HepG2 (cell line): Measurements from ENCODE around the gene MRFAP1L1. TPM values are rescaled to one million over a fixed set of nuclear protein-coding genes. Genes with fewer than 3 reads are reported as not detected.

Experiments used
- EHMT2 ChIP-seq: fragments of 200-600 bp; sonication (generic); IDR thresholded peaks from 2 replicates; pipeline ENCODE4 v1.7.0; 2017; ENCODE audit warnings: antibody characterized with exemption, low read depth, low read length, borderline replicate concordance
- HMG20A ChIP-seq: IDR thresholded peaks from 2 replicates; pipeline ENCODE4 v1.6.1; 2016; ENCODE audit warnings: borderline replicate concordance
- HNF4A ChIP-seq: sonication (generic); formaldehyde crosslinking; IDR thresholded peaks from 2 replicates; pipeline ENCODE4 v1.4.0; 2020; ENCODE audit warnings: missing genetic modification reagents
- MTF2 ChIP-seq: sonication (generic); formaldehyde crosslinking; IDR thresholded peaks from 2 replicates; pipeline ENCODE4 v1.5.0; 2020; ENCODE audit warnings: missing genetic modification reagents, borderline replicate concordance
- PBX3 ChIP-seq: sonication (generic); formaldehyde crosslinking; IDR thresholded peaks from 2 replicates; pipeline ENCODE4 v1.8.1; 2023; ENCODE audit warnings: missing genetic modification reagents, inconsistent platforms, borderline replicate concordance
- ZBTB40 ChIP-seq, 2 experiments: fragments of 450-650 bp in 1 of 2; sonication (generic) in 1 of 2; formaldehyde crosslinking in 1 of 2; IDR thresholded peaks; 2 replicates each; pipeline versions ENCODE4 v1.6.1 to v1.8.0; 2016 to 2022; ENCODE audit warnings: antibody characterized with exemption in 1 of 2, mild to moderate bottlenecking in 1 of 2, missing genetic modification reagents in 1 of 2
- ZNF232 ChIP-seq: sonication (generic); formaldehyde crosslinking; IDR thresholded peaks from 2 replicates; pipeline ENCODE4 v1.4.0; 2020; ENCODE audit warnings: missing genetic modification reagents, borderline replicate concordance
- ZNF263 ChIP-seq: sonication (generic); formaldehyde crosslinking; IDR thresholded peaks from 2 replicates; pipeline ENCODE4 v1.4.0; 2020; ENCODE audit warnings: missing genetic modification reagents
- ZNF34 ChIP-seq: sonication (generic); formaldehyde crosslinking; IDR thresholded peaks from 2 replicates; pipeline ENCODE4 v1.4.0; 2020; ENCODE audit warnings: mild to moderate bottlenecking, missing genetic modification reagents, borderline replicate concordance
- ZNF687 ChIP-seq: sonication (generic); formaldehyde crosslinking; IDR thresholded peaks from 2 replicates; pipeline ENCODE4 v1.5.1; 2020; ENCODE audit warnings: mild to moderate bottlenecking, missing genetic modification reagents, moderate library complexity
- polyA plus RNA-seq, 8 experiments: library from polyadenylated mRNA; depleted of rRNA in 3 of 8; stranded (reverse) in 7 of 8; unstranded in 1 of 8; fragments of >200 nt; fragmentation: Illumina TruSeq in 4 of 8; extraction: Trizol in 4 of 8; gene quantifications; 2 replicates each; pipeline versions ENCODE4 v1.2.1 to v1.2.3, GENCODE V29; 2011 to 2016; ENCODE audit warnings: low read depth in 4 of 8, missing spikeins in 1 of 8, mixed read lengths in 1 of 8; ENCODE audit not compliant: insufficient read depth in 1 of 8
- total RNA-seq, 5 experiments: library from RNA; depleted of rRNA; stranded (reverse); fragments of >200 nt; fragmentation: Illumina TruSeq; extraction: Trizol; gene quantifications; 2 replicates each; pipeline ENCODE4 v1.2.3, GENCODE V29; 2016; ENCODE audit warnings: low read depth in 1 of 5

MRFAP1L1 gene
- total and polyA plus RNA-seq, 2 of the 13 experiments (the other 11 are each of a cell fraction or from before 2014, with no cell fraction given) = 44.8 to 76.6 TPM

GRCh38 chr4:6673660-6674499 lies 35.8 kb downstream of the MRFAP1L1 start (continued):
- TF ChIP-seq HNF4A (peak; percentile 24; the same call in 1 of the 2 replicates), PBX3 (CRISPR knock-in tag) (no peak), ZNF34 (CRISPR knock-in tag) (no peak), ZNF687 (CRISPR knock-in tag) (peak; percentile 96), ZBTB40 (IDR thresholded peaks at IDR 0.05) (no peak), ZBTB40 (CRISPR knock-in tag; IDR thresholded peaks at IDR 0.05) (peak; percentile 82), ZNF263 (0 out of 2 replicates have a peak, but pooled peaks have one; percentile 31), EHMT2 (no peak), ZNF232 (CRISPR knock-in tag) (no peak; the same call in 1 of the 2 replicates), HMG20A (no peak), MTF2 (CRISPR knock-in tag) (no peak)
